SHP77 treated with DMSO at 0.1 percent for 48 hours (cell line): ENCODE data around the gene AVPR2.

Source experiments
- DNase-seq: peaks from one replicate; lab custom pipeline; 2025; lab: John Stamatoyannopoulos, UW

The AVPR2 gene

GRCh38 chrX:153952373-153953026 lies 48.0 kb downstream of the AVPR2 start:
- no peak for DNase-seq

- no peak for DNase-seq
These were observed 48.9 kb downstream of the AVPR2 start for GRCh38 chrX:153953342-153953830.

DNA sequence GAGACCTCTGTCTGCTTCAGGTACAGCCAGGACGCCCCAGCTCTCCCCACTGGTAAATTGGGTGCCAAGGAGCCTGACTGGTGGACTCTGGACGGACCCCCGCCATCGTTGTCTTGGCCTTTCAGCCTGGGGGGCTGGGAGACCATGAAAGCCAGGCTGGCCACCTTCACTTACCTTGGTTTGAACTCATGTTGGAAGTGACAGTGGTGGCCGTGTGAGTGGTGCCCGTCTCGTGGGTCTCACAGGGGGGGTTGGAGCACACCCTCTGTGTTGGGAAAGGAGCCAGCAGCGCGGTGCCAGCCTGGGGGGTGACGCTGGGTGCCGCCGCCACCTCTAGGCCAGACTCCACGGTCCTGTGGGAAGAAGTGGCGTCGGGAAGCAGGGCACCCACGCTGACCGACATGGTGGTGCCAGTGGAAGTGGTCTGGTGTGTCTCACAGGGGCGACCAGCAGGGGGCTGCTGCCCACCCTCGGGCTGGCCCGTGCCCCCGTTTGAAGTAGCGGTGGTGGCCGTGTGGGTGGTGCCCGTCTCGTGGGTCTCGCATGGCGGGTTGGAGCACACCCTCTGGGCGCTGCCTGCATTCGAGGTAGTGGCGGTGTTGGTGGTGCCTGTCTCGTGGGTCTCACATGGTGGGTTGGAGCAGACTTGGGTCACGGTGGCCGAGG lies 49.6 kb downstream of the AVPR2 start:
- DNase-seq = no peak

- DNase-seq = no peak
These were observed 50.2 kb downstream of the AVPR2 start for GRCh38 chrX:153954558-153955227.

GRCh38 chrX:153955228-153955732 lies 50.8 kb downstream of the AVPR2 start:
- DNase-seq = no peak

GRCh38 chrX:153956044-153956907 lies 51.8 kb downstream of the AVPR2 start:
- DNase-seq = no peak
